ENCODE measurements around the gene FFAR1.

DNA sequence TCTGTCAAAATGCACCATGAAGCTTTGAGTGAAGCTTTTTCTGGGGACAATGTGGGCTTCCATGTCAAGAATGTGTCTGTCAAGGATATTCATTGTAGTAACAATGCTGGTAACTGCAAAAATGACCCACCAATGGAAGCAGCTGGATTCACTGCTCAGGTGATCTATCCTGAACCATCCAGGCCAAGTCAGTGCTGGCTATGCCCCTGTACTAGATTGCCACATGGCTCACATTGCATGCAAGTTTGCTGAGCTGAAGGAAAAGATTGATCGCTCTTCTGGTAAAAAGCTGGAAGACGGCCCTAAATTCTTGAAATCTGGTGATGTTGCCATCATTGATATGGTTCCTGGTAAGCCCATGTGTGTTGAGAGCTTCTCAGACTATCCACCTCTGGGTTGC, 35.8 kb downstream of the FFAR1 start:
- TF ChIP-seq POLR2AphosphoS5 (IDR thresholded peaks at IDR 0.05) (no peak), POLR2A (IDR thresholded peaks at IDR 0.05) (no peak)

Measured in spleen (tissue), 3 donors.